GM23338 (cell line): ENCODE data around the gene PVALEF. TPM values are rescaled to one million over a fixed set of nuclear protein-coding genes. Genes with fewer than 3 reads are reported as not detected.

Experiments
- ATAC-seq: fragments of 200-7000 bp; cut with Tn5 transposase; 3 replicates; pipeline ENCODE4 v1.9.1; 2020
- DNase-seq: peaks from one replicate; pipeline ENCODE4 v3.0.0-alpha.2; 2015; ENCODE audit warnings: low spot score
- H2AFZ ChIP-seq: fragments of 200-600 bp; sonication (generic); 2 replicates; pipeline ENCODE4 v1.8.0; 2016; ENCODE audit warnings: antibody characterized with exemption, mild to moderate bottlenecking, moderate library complexity
- H3F3A ChIP-seq: fragments of 200-600 bp; sonication (generic); replicated peaks from 2 replicates; pipeline ENCODE4 v1.8.0; 2017; ENCODE audit warnings: antibody characterized with exemption, mixed run types, low read depth
- H3K27ac ChIP-seq: fragments of 200-600 bp; sonication (generic); 2 replicates; pipeline ENCODE4 v1.6.1; 2016; ENCODE audit warnings: low read depth
- H3K27me3 ChIP-seq: fragments of 200-600 bp; sonication (generic); 2 replicates; pipeline ENCODE4 v1.8.0; 2016; ENCODE audit warnings: mild to moderate bottlenecking, mixed run types, moderate library complexity; ENCODE audit not compliant: insufficient read depth
- H3K36me3 ChIP-seq: fragments of 200-600 bp; sonication (generic); 2 replicates; pipeline ENCODE4 v1.8.0; 2016; ENCODE audit warnings: mild to moderate bottlenecking; ENCODE audit not compliant: insufficient read depth
- H3K4me1 ChIP-seq: fragments of 200-600 bp; sonication (generic); 2 replicates; pipeline ENCODE4 v1.8.0; 2016; ENCODE audit warnings: mild to moderate bottlenecking, moderate library complexity; ENCODE audit not compliant: insufficient read depth
- H3K4me2 ChIP-seq: fragments of 200-600 bp; sonication (generic); 2 replicates; pipeline ENCODE4 v1.7.1; 2017; ENCODE audit warnings: mixed run types
- H3K4me3 ChIP-seq: fragments of 200-600 bp; sonication (generic); 2 replicates; pipeline ENCODE4 v1.6.1; 2016; ENCODE audit warnings: mixed run types
- H3K79me2 ChIP-seq: fragments of 200-600 bp; sonication (generic); replicated peaks from 2 replicates; pipeline ENCODE4 v1.8.0; 2017; ENCODE audit warnings: mild to moderate bottlenecking; ENCODE audit not compliant: insufficient read depth
- H3K9me2 ChIP-seq: fragments of 200-600 bp; sonication (generic); 2 replicates; pipeline ENCODE4 v1.8.0; 2017; ENCODE audit not compliant: insufficient read depth
- H4K20me1 ChIP-seq: fragments of 200-600 bp; sonication (generic); replicated peaks from 2 replicates; pipeline ENCODE4 v1.8.0; 2017; ENCODE audit warnings: mild to moderate bottlenecking; ENCODE audit not compliant: insufficient read depth
- H3K27ac Mint-ChIP-seq: 2 replicates; pipeline ENCODE4 v1.8.0; 2020; ENCODE audit warnings: inconsistent platforms, mild to moderate bottlenecking, moderate library complexity, mixed read lengths
- H3K27me3 Mint-ChIP-seq: 3 replicates; pipeline ENCODE4 v1.8.0; 2022; ENCODE audit warnings: low read depth, mild to moderate bottlenecking, moderate library complexity, mixed read lengths, inconsistent platforms; ENCODE audit not compliant: insufficient read depth, poor library complexity
- H3K36me3 Mint-ChIP-seq: 3 replicates; pipeline ENCODE4 v1.8.0; 2021; ENCODE audit warnings: low read depth, mild to moderate bottlenecking, inconsistent platforms, moderate library complexity, mixed read lengths
- H3K4me1 Mint-ChIP-seq: 3 replicates; pipeline ENCODE4 v1.8.0; 2020; ENCODE audit warnings: mild to moderate bottlenecking, inconsistent platforms, mixed read lengths
- H3K4me3 Mint-ChIP-seq: 3 replicates; pipeline ENCODE4 v1.8.0; 2021; ENCODE audit warnings: moderate library complexity, mild to moderate bottlenecking, inconsistent platforms, mixed read lengths
- H3K9me3 Mint-ChIP-seq: 3 replicates; pipeline ENCODE4 v1.8.0; 2020; ENCODE audit warnings: moderate library complexity, mild to moderate bottlenecking, inconsistent platforms, mixed read lengths
- CREB1 ChIP-seq: fragments of 250-450 bp; sonication (Bioruptor Pico); IDR thresholded peaks from 2 replicates; pipeline ENCODE4 v1.5.0; 2020; ENCODE audit warnings: low read depth, mild to moderate bottlenecking, moderate library complexity
- CTCF ChIP-seq, 2 experiments: fragments of 200-600 bp in 1 of 2; sonication (generic) in 1 of 2; conservative IDR thresholded peaks; 2 replicates each; pipeline versions ENCODE4 v1.5.1 to v1.6.1; 2016 to 2017; ENCODE audit warnings: antibody characterized with exemption in 2 of 2, low read depth in 2 of 2, mild to moderate bottlenecking in 2 of 2, moderate library complexity in 1 of 2
- EZH2 ChIP-seq: fragments of 200-600 bp; sonication (generic); IDR thresholded peaks from one replicate; pipeline ENCODE4 v1.8.0; 2017; ENCODE audit warnings: antibody characterized with exemption, mild to moderate bottlenecking, low read depth; ENCODE audit not compliant: unreplicated experiment
- EZH2phosphoT487 ChIP-seq: fragments of 200-600 bp; sonication (generic); IDR thresholded peaks from one replicate; pipeline ENCODE4 v1.8.1; 2018; ENCODE audit warnings: antibody characterized with exemption; ENCODE audit not compliant: unreplicated experiment
- NANOG ChIP-seq: IDR thresholded peaks from 2 replicates; pipeline ENCODE4 v1.6.1; 2016; ENCODE audit warnings: antibody characterized with exemption, borderline replicate concordance
- POLR2AphosphoS5 ChIP-seq: IDR thresholded peaks from 2 replicates; pipeline ENCODE4 v1.6.1; 2016; ENCODE audit warnings: antibody characterized with exemption, low read depth
- REST ChIP-seq: IDR thresholded peaks from one replicate; pipeline ENCODE4 v1.6.1; 2018; ENCODE audit warnings: antibody characterized with exemption; ENCODE audit not compliant: unreplicated experiment
- STAT1 ChIP-seq: IDR thresholded peaks from one replicate; pipeline ENCODE4 v1.6.1; 2016; ENCODE audit warnings: antibody characterized with exemption; ENCODE audit not compliant: unreplicated experiment
- ZNF462 ChIP-seq: fragments of 250-450 bp; sonication (Bioruptor Pico); IDR thresholded peaks from 2 replicates; pipeline ENCODE4 v1.5.0; 2020; ENCODE audit warnings: mild to moderate bottlenecking, moderate library complexity
- polyA plus RNA-seq: library from polyadenylated mRNA; unstranded; fragments of >200 nt; fragmentation: Nextera tagmentation; extraction: Ambion mirVana; gene quantifications from 2 replicates; pipeline ENCODE4 v1.2.1, GENCODE V29; 2016
- total RNA-seq: library from RNA; depleted of rRNA; stranded (reverse); fragments of >200 nt; shearing (Covaris generic); gene quantifications from 2 replicates; pipeline ENCODE4 v1.2.3, GENCODE V29; 2014

PVALEF gene
- total and polyA plus RNA-seq, 2 experiments from 2014 or later, result not detected

GRCh38 chr17:81213978-81214377, 48.7 kb downstream of the PVALEF start:
- Histone ChIP-seq H3K36me3 (no peaks in the 10 kb centered on the region), H3K79me2 (peaks cover 40% of the 10 kb centered on the region), H4K20me1 (peaks cover 8% of the 10 kb centered on the region; the same call in 1 of the 2 replicates), H3K27ac (no peak overlapping the region), H3K9me2 (no peaks in the 10 kb centered on the region), H3K4me1 (no peaks in the 10 kb centered on the region), H3K4me2 (no peak overlapping the region), H3K4me3 (no peak overlapping the region), H2AFZ (no peak overlapping the region), H3K27me3 (no peaks in the 10 kb centered on the region), H3F3A (no peaks in the 10 kb centered on the region; the same call in 1 of the 2 replicates)
- Mint-ChIP-seq H3K4me3 (no peak overlapping the region), H3K27ac (no peak overlapping the region), H3K4me1 (no peaks in the 10 kb centered on the region), H3K27me3 (peaks cover 4% of the 10 kb centered on the region), H3K9me3 (no peaks in the 10 kb centered on the region), H3K36me3 (no peaks in the 10 kb centered on the region; the same call in 1 of the 3 replicates)
- DNase-seq (no peak), ATAC-seq (no peak)
- TF ChIP-seq EZH2phosphoT487 (no peak), NANOG (no peak), REST (no peak), POLR2AphosphoS5 (no peak), EZH2 (no peak), CREB1 (no peak), CTCF (conservative IDR thresholded peaks at IDR 0.05; ENCODE audit: low read depth in 2 of 2) (no peak), ZNF462 (CRISPR knock-in tag) (no peak), STAT1 (no peak)
